ENCODE results near the gene TMEM178B. TPM values are rescaled to one million over a fixed set of nuclear protein-coding genes. Genes with fewer than 3 reads are reported as not detected.

TMEM178B gene
- polyA plus RNA-seq, 1 of the 3 experiments (the other 2 are of a cell fraction), result 0.20 TPM

DNA sequence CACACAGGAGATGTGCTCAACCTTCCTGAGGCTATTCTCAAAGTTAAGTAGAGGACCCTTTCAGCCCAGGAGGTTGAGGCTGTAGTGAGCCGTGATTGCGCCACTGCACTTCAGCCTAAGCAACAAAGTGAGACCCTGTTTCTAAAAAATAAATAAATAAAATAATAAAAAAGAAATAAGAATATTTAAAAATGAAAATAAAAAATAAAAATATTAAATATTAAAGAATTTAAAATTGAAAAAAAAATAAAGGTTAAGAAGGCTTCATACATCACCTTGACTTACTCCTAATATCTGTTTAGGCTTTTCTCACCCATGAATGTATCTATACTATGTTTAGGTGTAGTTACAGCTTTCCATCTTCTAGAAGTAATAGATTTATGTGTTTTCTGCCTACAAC, 289.9 kb downstream of the TMEM178B start:
- H3K4me3 ChIP-seq (ENCODE audit: low read depth in 2 of 2, low read length in 1 of 2), result no peak overlapping the region
- H3F3A ChIP-seq (replicated peaks; ENCODE audit: insufficient read depth), result no peaks in the 10 kb centered on the region
- H3K9ac ChIP-seq, result no peak overlapping the region
- no peaks in the 10 kb centered on the region for H3K79me2 ChIP-seq (ENCODE audit: insufficient read depth)
- no peaks in the 10 kb centered on the region for H3K27me3 ChIP-seq (ENCODE audit: insufficient read depth)
- no peaks in the 10 kb centered on the region for H3K36me3 ChIP-seq (replicated peaks in 1 of 2; ENCODE audit: control insufficient read depth in 1 of 2, insufficient read depth in 2 of 2, low read length in 1 of 2)
- TF ChIP-seq GATA2 (CRISPR knock-in tag; IDR thresholded peaks at IDR 0.05) (no peak), TAF1 (IDR thresholded peaks at IDR 0.05; ENCODE audit: borderline replicate concordance, low read depth, low read length) (no peak), FOXJ3 (CRISPR knock-in tag; IDR thresholded peaks at IDR 0.05) (no peak), EZH2phosphoT487 (IDR thresholded peaks at IDR 0.05; ENCODE audit: borderline replicate concordance, low read depth) (no peak), FOXM1 (IDR thresholded peaks at IDR 0.05; ENCODE audit: low read depth) (no peak), ELF1 (IDR thresholded peaks at IDR 0.05) (no peak), MEF2A (IDR thresholded peaks at IDR 0.05; ENCODE audit: borderline replicate concordance, low read depth) (no peak), RFX5 (IDR thresholded peaks at IDR 0.05; ENCODE audit: low read length) (no peak), CHD2 (IDR thresholded peaks at IDR 0.05; ENCODE audit: low read length, partially characterized antibody) (no peak), RAD21 (IDR thresholded peaks at IDR 0.05; ENCODE audit: low read length) (no peak), IRF3 (IDR thresholded peaks at IDR 0.05; ENCODE audit: low read depth, low read length) (no peak), JUND (IDR thresholded peaks at IDR 0.05) (no peak), FOSL2 (IDR thresholded peaks at IDR 0.05; ENCODE audit: borderline replicate concordance, low read depth) (no peak), YY1 (IDR thresholded peaks at IDR 0.05; ENCODE audit: low read depth) (no peak), NFIC (IDR thresholded peaks at IDR 0.05; ENCODE audit: borderline replicate concordance) (no peak), EP300 (IDR thresholded peaks at IDR 0.05; ENCODE audit: borderline replicate concordance in 1 of 2, low read depth in 1 of 2, low read length in 1 of 2) (no peak)
- TF ChIP-seq, protein P1, sequence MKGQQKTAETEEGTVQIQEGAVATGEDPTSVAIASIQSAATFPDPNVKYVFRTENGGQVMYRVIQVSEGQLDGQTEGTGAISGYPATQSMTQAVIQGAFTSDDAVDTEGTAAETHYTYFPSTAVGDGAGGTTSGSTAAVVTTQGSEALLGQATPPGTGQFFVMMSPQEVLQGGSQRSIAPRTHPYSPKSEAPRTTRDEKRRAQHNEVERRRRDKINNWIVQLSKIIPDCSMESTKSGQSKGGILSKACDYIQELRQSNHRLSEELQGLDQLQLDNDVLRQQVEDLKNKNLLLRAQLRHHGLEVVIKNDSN (IDR thresholded peaks at IDR 0.05; ENCODE audit: borderline replicate concordance, low read depth), result no peak
- H3K4me1 ChIP-seq (ENCODE audit: control insufficient read depth in 1 of 2, insufficient read depth in 2 of 2, low read depth in 1 of 2, low read length in 1 of 2), result peaks cover 0 to 35% of the 10 kb centered on the region in 2 experiments; a peak in 2 of 4 replicates
- CTCF ChIA-PET, result interaction anchor here (1.1 kb wide), 1 partner anchor 170 kb away, joined by 3 read pairs; no protein-coding TSS in a partner anchor
- no peak overlapping the region for H3K4me2 ChIP-seq
- 83% methylated on average over 2 of the region's 2 CpGs for whole genome bisulfite sequencing (ENCODE audit: low lambda C conversion rate)
- no peak for DNase-seq
- POLR2A ChIA-PET, result no interaction called here
- H3K27ac ChIP-seq (ENCODE audit: low read depth in 2 of 2, low read length in 1 of 2), result no peak overlapping the region
- no peaks in the 10 kb centered on the region for H4K20me1 ChIP-seq (ENCODE audit: insufficient read depth)
- no peaks in the 10 kb centered on the region for H3K9me3 ChIP-seq
- H2AFZ ChIP-seq (ENCODE audit: low read depth), result no peak overlapping the region
- H3K9me2 ChIP-seq, result no peaks in the 10 kb centered on the region

DNA sequence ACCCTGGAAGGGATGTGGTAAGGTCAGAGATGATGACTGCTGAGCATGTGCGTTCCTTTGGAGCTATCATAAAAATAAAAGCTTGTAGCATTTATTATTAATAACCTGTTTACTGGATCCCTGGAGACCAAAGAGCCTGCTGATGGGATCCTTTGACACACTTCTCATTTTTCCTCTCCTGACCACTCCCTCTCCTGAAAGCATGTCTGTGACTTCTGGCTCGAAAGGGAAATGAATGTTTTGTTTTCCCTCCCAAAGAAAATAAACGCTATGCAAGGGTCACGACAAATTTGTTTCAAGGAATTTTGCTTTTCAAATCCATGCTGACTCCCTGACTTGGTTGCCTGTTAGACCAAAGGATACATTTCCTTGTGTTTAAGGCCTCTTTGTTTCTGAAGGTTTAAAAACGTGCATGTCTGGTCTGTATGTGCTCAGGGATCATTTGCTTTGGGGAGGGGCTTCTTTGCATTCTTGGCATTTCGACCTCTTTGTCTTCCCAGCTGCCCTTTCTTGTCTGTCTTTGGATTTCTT, 292.3 kb downstream of the TMEM178B start:
- 23% methylated on average over 6 of the region's 6 CpGs for WGBS (ENCODE audit: low lambda C conversion rate)
- ChIA-PET CTCF (interaction anchor here (1.2 kb wide), 1 partner anchor 284 kb away, joined by 4 read pairs; no protein-coding TSS in a partner anchor), POLR2A (no interaction called here)
- no peaks in the 10 kb centered on the region for H3K79me2 ChIP-seq (ENCODE audit: insufficient read depth)
- H3K36me3 ChIP-seq (replicated peaks in 1 of 2; ENCODE audit: control insufficient read depth in 1 of 2, insufficient read depth in 2 of 2, low read length in 1 of 2), result no peaks in the 10 kb centered on the region
- H3K4me1 ChIP-seq (ENCODE audit: control insufficient read depth in 1 of 2, insufficient read depth in 2 of 2, low read depth in 1 of 2, low read length in 1 of 2), result peaks cover 0 to 32% of the 10 kb centered on the region in 2 experiments; a peak in 2 of 4 replicates
- H3K9me3 ChIP-seq, result no peaks in the 10 kb centered on the region
- no peak overlapping the region for H3K4me3 ChIP-seq (ENCODE audit: low read depth in 2 of 2, low read length in 1 of 2)
- no peaks in the 10 kb centered on the region for H3K9me2 ChIP-seq
- no peak overlapping the region for H3K27ac ChIP-seq (ENCODE audit: low read depth in 2 of 2, low read length in 1 of 2)
- H2AFZ ChIP-seq (ENCODE audit: low read depth), result no peak overlapping the region
- H4K20me1 ChIP-seq (ENCODE audit: insufficient read depth), result no peaks in the 10 kb centered on the region
- no peaks in the 10 kb centered on the region for H3K27me3 ChIP-seq (ENCODE audit: insufficient read depth)
- no peak for DNase-seq
- H3F3A ChIP-seq (replicated peaks; ENCODE audit: insufficient read depth), result no peaks in the 10 kb centered on the region
- H3K4me2 ChIP-seq, result no peak overlapping the region
- H3K9ac ChIP-seq, result no peak overlapping the region
- TF ChIP-seq PBX3 (IDR thresholded peaks at IDR 0.05) (no peak), NRF1 (IDR thresholded peaks at IDR 0.05; ENCODE audit: low read depth, low read length) (no peak), REST (IDR thresholded peaks at IDR 0.05; ENCODE audit: low read depth, low read length) (no peak), MEF2A (IDR thresholded peaks at IDR 0.05; ENCODE audit: borderline replicate concordance, low read depth) (no peak), YY1 (IDR thresholded peaks at IDR 0.05; ENCODE audit: low read depth) (no peak), NFIC (IDR thresholded peaks at IDR 0.05; ENCODE audit: borderline replicate concordance) (no peak), RFX5 (IDR thresholded peaks at IDR 0.05; ENCODE audit: low read length) (no peak)

Data from SK-N-SH (cell line).